Measurements from ENCODE around the gene GJB5.

DNA sequence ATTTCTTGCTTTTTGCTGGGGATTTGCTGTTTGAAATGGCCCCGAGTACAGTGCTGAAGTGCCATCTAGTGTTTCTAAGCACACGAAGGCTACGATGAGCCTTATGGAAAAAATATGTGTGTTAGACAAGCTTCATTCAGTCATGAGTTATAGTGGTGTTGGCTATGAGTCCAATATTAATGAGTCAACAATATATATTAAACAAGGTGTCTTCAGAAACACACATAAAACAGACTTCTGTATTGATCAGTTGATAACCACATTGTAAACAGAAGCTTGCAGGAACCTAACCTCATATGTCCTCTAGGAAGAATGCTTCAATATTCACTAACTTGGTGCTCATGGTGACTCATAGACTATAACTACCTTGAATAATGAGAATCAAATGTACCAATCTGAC lies 1.7 kb upstream of the GJB5 start:
- TF ChIP-seq, protein P1, sequence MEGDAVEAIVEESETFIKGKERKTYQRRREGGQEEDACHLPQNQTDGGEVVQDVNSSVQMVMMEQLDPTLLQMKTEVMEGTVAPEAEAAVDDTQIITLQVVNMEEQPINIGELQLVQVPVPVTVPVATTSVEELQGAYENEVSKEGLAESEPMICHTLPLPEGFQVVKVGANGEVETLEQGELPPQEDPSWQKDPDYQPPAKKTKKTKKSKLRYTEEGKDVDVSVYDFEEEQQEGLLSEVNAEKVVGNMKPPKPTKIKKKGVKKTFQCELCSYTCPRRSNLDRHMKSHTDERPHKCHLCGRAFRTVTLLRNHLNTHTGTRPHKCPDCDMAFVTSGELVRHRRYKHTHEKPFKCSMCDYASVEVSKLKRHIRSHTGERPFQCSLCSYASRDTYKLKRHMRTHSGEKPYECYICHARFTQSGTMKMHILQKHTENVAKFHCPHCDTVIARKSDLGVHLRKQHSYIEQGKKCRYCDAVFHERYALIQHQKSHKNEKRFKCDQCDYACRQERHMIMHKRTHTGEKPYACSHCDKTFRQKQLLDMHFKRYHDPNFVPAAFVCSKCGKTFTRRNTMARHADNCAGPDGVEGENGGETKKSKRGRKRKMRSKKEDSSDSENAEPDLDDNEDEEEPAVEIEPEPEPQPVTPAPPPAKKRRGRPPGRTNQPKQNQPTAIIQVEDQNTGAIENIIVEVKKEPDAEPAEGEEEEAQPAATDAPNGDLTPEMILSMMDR (optimal IDR thresholded peaks at IDR 0.05 in 1 of 3, IDR thresholded peaks at IDR 0.05 in 1 of 3, conservative IDR thresholded peaks at IDR 0.05 in 1 of 3; ENCODE audit: extremely low read depth in 1 of 3, insufficient read depth in 2 of 3, low read length in 3 of 3), result peak in 1 of 3 experiments; percentile 21
- TF ChIP-seq EZH2 (IDR thresholded peaks at IDR 0.05; ENCODE audit: low read length), result no peak

Data from keratinocyte (primary cell).